Measurements from ENCODE around the gene CENPX. TPM values are rescaled to one million over a fixed set of nuclear protein-coding genes. Genes with fewer than 3 reads are reported as not detected.

The CENPX gene
- total RNA-seq, 1 experiment from 2014 or later = 180 TPM

DNA sequence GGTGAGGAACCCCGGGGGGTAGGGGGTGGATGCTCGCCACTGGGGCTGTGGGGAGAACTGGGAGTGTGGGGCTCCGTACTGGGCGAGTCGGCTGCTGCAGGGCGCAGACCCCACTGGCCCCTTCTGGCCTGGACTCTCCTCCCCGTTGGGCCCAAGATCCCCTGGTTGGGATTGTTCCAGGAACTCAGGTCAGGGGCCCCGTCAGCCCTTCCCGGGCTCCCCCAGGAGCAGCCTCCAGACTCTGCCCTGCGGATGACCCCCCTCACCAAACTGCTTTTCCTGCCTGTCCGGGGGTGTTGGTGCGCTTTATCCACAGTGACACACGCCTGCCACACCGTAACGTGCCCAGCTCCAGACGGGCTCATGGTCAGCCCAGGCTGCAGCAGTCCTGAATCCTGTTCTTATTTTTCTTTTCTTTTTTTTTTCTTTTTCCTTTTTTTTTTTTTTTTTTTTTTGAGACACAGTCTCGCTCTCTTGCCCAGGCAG lies 21.1 kb downstream of the CENPX start:
- DNase-seq (ENCODE audit: low read depth in 1 of 2, low spot score in 2 of 2) = no peak
- H3K27ac ChIP-seq = no peak overlapping the region

DNA sequence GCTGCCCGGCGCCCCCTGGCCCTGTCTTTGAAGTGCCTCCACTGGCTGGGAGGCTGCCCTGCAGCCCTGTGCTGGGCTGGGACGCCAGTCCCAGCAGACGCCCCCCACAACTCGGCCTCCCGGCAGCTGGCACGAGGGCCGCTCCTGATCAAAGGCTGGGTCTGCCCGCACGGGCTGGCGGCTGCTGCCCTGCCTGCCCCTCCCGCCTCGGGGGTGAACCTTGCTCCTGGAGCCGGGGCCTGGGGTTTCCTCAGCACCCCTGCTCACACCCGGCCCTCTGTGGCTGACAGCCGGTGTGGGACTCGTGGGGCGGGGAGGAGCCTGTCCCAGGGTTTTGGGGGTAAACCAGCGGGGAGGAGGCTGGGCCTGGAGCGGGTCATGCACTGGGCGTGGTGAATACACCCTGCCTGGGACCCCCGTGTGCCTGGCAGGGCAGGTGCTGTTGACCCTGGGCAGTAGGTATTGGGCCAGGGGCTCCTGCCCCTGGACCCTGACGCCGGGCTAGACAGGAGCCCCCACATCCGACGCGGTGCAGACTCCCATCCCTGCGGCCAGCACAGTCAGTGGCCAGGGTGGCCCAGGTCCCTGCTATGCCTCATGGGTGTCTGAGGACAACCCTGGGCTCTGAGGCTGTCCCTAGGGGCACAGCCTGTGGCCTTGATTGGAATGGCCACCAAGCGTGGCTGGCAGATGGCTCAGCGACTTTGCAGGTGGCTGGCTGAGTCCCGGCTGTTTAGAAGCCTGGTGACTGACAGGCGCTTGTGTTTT lies 21.7 kb downstream of the CENPX start:
- H3K36me3 ChIP-seq = peaks cover 10% of the 10 kb centered on the region
- H3K27ac ChIP-seq = no peak overlapping the region
- no peaks in the 10 kb centered on the region; the same call in 1 of the 2 replicates for H3K27me3 ChIP-seq (replicated peaks)
- no peaks in the 10 kb centered on the region for H3K9me3 ChIP-seq (replicated peaks)
- H3K4me3 ChIP-seq = no peak overlapping the region
- no peak for DNase-seq (ENCODE audit: low read depth in 1 of 2, low spot score in 2 of 2)
- H3K4me1 ChIP-seq (replicated peaks) = peaks cover 37% of the 10 kb centered on the region

More for the DNA sequence above, 21.1 kb downstream of the CENPX start:
- H3K27me3 ChIP-seq (replicated peaks) = no peaks in the 10 kb centered on the region; the same call in 1 of the 2 replicates
- no peak overlapping the region for H3K4me3 ChIP-seq
- H3K4me1 ChIP-seq (replicated peaks) = peaks cover 43% of the 10 kb centered on the region
- H3K36me3 ChIP-seq = peaks cover 5% of the 10 kb centered on the region
- H3K9me3 ChIP-seq (replicated peaks) = no peaks in the 10 kb centered on the region

DNA sequence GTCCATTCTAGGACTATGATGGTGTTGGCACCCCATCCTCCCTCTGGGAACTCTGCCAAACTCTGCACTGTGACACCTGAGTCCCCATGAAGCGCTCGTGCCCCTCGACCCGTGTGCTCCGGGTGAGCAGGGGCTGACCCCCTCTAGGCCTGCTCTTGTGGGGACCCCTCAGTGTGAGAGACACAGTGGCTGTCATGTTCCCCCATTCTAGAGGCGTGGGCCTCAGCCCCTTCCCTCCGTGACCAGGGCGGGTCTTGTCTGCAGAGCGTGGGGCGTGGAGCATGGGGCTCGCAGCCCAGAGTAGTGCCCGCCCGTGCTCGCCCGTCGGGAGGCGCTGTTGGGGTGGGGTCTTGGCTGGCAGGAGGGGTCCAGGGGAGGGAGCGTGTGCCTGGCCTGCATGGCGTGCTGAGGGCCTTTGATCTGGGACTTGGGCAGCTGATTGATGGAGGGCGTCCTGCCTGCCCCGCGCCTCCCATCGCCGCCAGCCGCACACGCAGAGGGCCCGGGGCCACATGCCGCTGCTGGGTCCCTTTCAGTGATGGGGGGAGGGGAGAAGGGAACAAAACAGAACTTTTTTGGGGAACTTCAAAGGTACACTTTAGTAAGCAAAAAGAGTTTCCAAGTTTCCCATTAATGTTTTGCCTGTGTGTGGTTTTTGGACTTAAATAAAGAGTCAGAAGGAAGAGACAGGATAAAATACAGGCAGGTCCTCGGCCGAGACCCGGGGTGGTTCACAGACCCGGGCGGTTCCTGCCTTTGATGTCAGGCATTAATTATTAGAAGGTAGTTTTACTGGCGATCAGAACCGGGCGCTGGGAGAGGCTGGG lies 22.5 kb downstream of the CENPX start:
- no peaks in the 10 kb centered on the region; the same call in 1 of the 2 replicates for H3K27me3 ChIP-seq (replicated peaks)
- no peak for DNase-seq (ENCODE audit: low read depth in 1 of 2, low spot score in 2 of 2)
- peaks cover 17% of the 10 kb centered on the region for H3K36me3 ChIP-seq
- peaks cover 34% of the 10 kb centered on the region for H3K4me1 ChIP-seq (replicated peaks)
- H3K4me3 ChIP-seq = no peak overlapping the region
- no peak overlapping the region for H3K27ac ChIP-seq
- H3K9me3 ChIP-seq (replicated peaks) = no peaks in the 10 kb centered on the region

DNA sequence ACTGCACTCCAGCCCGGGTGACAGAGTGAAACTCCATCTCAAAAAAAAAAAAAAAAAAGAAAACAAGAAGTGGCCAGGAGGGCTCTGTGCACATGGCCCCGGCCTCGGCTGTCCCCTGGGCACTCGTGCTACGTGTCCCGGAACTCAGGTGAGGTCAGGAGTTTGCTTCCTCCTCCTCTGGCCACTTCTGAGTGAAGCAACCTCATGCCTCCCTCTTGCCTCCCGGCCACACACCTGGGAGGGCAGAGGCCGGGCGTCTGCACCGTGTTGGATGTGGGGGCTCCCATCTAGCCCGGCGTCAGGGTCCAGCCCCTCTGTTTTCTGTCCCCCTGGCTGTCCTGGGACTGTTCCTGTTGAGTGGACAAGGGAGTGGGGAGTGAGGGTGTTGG lies 23.1 kb downstream of the CENPX start:
- no peaks in the 10 kb centered on the region for H3K9me3 ChIP-seq (replicated peaks)
- DNase-seq (ENCODE audit: low read depth in 1 of 2, low spot score in 2 of 2) = no peak
- no peak overlapping the region for H3K27ac ChIP-seq

DNA sequence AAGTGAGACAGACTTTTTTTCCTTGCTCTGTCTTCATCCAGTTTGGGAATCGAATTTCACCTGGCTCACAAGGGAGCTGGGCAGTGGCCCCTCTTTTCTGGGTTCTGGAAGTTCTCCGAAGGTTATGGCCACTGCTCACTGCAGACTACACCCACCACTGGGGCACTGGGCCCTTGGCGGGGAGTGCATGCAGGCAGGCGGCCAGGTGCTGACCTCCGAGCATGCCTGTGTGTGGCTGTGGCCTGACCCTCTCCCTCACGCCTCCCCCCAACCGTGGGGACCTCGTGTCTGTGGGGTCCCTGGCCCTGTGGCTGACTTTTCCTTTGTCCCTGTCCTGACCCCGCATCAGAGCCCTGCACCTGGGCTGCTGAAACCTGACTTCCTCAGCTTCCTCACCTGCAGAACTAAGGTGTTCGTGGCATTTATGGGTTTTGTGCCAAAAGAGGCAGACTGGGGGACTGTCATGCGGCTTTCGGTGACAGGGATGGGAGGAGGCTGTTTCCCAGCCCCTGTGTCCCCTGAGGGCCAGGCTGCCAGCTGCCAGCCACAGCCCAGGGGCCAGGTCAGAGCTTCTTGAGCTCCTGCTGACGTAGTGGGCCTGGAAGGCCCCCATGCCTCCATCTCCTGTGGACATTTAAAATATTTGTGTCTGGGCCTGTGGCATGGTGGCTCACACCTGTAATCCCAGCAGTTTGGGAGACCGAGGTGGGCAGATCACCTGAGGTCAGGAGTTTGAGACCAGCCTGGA lies 23.8 kb downstream of the CENPX start:
- no peaks in the 10 kb centered on the region for H3K9me3 ChIP-seq (replicated peaks)
- H3K27ac ChIP-seq = no peak overlapping the region
- no peak for DNase-seq (ENCODE audit: low read depth in 1 of 2, low spot score in 2 of 2)
- peaks cover 17% of the 10 kb centered on the region for H3K36me3 ChIP-seq
- no peak overlapping the region for H3K4me3 ChIP-seq
- no peaks in the 10 kb centered on the region; the same call in 1 of the 2 replicates for H3K27me3 ChIP-seq (replicated peaks)
- peaks cover 32% of the 10 kb centered on the region for H3K4me1 ChIP-seq (replicated peaks)

More for the DNA sequence above, 23.1 kb downstream of the CENPX start:
- Histone ChIP-seq H3K4me3 (no peak overlapping the region), H3K4me1 (replicated peaks) (peaks cover 34% of the 10 kb centered on the region), H3K36me3 (peaks cover 17% of the 10 kb centered on the region), H3K27me3 (replicated peaks) (no peaks in the 10 kb centered on the region; the same call in 1 of the 2 replicates)

DNA sequence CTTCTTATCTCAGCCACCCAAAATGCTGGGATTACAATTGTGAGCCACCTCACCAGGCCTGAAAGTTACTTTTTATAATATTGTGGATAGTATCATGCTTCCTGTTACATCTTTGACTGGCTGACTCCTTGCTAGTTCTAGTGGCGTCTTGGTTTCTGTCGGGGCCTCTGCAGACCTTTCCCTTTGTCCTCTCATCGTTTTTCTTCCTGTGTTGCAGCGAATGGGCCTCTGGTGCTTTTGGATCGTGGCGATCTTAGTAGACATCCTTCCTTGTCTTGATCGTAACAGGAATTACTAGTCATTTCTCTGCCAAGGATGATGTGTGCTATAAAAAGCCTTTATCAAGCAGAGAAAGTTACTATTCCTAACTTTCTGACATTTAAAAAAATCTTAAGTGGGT lies 24.5 kb downstream of the CENPX start:
- H3K27me3 ChIP-seq (replicated peaks) = no peaks in the 10 kb centered on the region; the same call in 1 of the 2 replicates
- H3K36me3 ChIP-seq = peaks cover 23% of the 10 kb centered on the region
- H3K4me3 ChIP-seq = no peak overlapping the region
- H3K4me1 ChIP-seq (replicated peaks) = peaks cover 27% of the 10 kb centered on the region
- no peak overlapping the region for H3K27ac ChIP-seq
- DNase-seq (ENCODE audit: low read depth in 1 of 2, low spot score in 2 of 2) = no peak
- no peaks in the 10 kb centered on the region for H3K9me3 ChIP-seq (replicated peaks)

DNA sequence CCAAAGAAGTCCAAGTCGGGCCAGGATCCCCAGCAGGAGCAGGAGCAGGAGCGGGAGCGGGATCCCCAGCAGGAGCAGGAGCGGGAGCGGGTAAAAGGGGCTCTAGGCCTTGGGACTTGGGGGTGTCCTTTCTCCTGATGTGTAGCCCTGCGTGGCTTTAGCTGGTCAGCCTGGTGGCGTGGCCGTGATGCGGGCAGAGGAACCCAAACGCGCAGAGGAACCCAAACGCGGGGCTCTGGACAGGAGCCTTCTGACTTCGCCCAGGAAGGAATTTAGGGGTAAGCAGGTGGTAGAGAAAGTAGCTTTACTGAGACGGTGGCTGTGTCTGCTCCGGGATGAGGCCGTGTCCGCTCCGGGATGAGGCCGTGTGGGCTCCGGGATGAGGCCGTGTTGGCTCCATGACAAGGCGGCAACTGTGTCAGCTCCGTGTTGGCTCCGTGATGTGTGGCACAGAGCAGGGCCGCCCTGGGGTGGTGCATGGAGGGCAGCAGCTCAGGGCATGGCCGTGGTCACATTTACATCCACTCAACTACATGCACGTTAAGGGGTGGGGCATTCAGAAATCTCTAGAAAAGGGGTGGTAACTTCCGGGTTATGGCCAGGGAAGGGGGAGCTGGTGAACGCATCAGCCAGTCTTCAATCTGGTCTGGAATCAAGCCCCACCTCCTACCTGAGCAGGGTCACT lies 25.8 kb downstream of the CENPX start:
- Histone ChIP-seq H3K27me3 (replicated peaks) (no peaks in the 10 kb centered on the region; the same call in 1 of the 2 replicates), H3K4me1 (replicated peaks) (peaks cover 17% of the 10 kb centered on the region), H3K36me3 (peaks cover 23% of the 10 kb centered on the region), H3K4me3 (no peak overlapping the region), H3K9me3 (replicated peaks) (no peaks in the 10 kb centered on the region), H3K27ac (no peak overlapping the region)
- DNase-seq (ENCODE audit: low read depth in 1 of 2, low spot score in 2 of 2) = no peak

DNA sequence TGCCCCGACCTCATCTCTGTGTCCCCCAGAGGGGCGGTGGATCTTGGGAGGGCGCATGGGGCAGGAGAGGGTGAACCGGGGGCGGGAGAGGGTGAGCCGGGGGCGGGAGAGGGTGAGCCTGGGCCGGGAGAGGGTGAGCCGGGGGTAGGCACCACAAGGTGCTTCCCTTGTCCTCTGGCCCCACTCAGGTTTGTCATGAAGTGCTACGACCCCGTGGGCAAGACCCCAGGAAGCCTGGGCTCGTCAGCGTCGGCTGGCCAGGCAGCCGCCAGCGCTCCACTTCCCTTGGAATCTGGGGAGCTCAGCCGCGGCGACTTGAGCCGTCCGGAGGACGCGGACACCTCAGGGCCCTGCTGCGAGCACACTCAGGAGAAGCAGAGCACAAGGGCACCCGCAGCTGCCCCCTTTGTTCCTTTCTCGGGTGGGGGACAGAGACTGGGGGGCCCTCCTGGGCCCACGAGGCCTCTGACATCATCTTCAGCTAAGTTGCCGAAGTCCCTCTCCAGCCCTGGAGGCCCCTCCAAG lies 26.4 kb downstream of the CENPX start:
- Histone ChIP-seq H3K27ac (no peak overlapping the region), H3K9me3 (replicated peaks) (no peaks in the 10 kb centered on the region), H3K27me3 (replicated peaks) (no peaks in the 10 kb centered on the region; the same call in 1 of the 2 replicates), H3K4me3 (no peak overlapping the region), H3K4me1 (replicated peaks) (peaks cover 17% of the 10 kb centered on the region), H3K36me3 (peaks cover 29% of the 10 kb centered on the region)
- no peak for DNase-seq (ENCODE audit: low read depth in 1 of 2, low spot score in 2 of 2)

DNA sequence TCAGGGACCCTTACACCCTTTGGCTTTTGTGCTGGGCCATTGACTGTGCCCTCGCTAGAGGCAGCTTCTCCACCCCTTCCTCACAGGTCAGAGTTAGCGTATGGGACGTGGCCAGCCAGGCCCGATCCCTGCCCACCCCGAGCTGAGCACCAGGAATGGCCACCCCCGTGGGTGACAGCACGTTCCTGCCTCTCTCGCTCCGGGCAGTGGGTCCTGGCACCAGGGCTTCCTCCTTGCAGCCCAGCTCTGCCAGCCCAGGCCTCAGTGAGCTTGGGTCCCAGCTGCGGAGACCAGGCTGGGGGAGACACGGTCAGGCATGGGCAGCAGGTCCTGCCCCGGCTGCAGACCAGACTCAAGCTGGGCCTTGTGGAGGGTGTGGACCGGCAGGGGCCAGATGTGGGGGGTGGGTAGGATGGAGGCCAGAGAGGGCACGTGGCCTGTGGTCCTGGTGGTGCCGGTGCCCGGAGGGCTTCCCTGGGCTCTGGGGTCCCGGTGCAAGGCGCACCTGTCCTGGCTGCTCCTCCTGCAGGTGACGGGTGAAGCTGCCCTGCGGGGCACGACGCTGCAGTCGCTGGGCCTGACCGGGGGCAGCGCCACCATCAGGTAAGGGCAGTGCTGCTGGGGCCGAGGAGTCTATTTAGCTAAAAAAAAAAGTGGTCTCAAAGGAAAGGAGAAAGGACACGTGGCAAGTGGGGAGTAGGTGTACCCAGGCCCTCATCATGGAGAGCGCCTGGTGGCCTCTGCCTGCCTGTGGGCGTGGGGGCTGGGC lies 27.0 kb downstream of the CENPX start:
- Histone ChIP-seq H3K27ac (no peak overlapping the region), H3K27me3 (replicated peaks) (no peaks in the 10 kb centered on the region; the same call in 1 of the 2 replicates), H3K4me1 (replicated peaks) (peaks cover 17% of the 10 kb centered on the region)

DNA sequence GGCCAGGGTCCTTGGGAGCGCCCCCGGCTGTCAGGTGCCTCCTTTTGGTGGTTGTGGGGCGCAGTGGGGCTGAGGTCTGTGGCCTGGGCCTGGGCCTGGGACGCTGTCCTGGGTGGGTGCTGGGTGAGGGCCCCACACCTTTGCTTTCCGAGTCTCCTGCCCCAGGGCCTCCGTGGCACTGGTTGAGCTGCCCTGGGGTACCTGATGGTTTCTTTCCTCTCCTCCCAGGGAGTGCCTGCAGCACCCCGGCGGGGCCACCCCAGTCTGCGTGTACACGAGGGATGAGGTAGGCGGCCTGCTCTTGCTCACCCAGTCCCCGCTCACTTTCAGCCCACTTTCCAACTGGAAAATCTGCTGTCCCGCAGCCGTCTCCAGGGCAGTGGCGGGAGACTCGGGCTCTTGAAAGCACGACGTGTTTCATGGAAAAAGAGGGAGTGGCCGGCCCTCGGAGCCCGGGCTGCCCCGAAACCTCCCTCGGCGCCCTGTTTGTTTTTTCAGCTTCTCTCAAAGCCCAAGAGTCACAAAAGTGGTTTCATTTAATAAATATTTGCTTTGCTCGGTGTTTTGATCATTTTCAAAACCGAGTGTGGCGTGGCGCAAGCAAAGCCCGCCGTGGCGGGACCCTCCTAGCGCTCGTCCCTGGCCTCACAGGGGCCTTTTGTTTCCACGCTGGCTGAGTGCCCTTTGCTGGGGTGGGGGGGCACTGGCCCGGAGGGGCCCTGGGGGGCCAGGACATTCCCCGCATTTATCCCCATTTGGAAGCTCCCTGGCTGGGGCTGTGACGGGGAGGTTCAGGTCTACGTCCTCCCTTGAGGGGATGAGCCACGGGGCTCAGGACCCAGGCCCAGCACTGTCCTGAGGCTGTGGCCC lies 27.9 kb downstream of the CENPX start:
- peaks cover 5% of the 10 kb centered on the region; the same call in 1 of the 2 replicates for H3K9me3 ChIP-seq (replicated peaks)
- H3K4me3 ChIP-seq = no peak overlapping the region
- no peaks in the 10 kb centered on the region; the same call in 1 of the 2 replicates for H3K27me3 ChIP-seq (replicated peaks)
- peaks cover 17% of the 10 kb centered on the region for H3K4me1 ChIP-seq (replicated peaks)
- H3K27ac ChIP-seq = no peak overlapping the region
- DNase-seq (ENCODE audit: low read depth in 1 of 2, low spot score in 2 of 2) = peak; percentile 79 to 89
- peaks cover 41% of the 10 kb centered on the region for H3K36me3 ChIP-seq

More for the DNA sequence above, 27.0 kb downstream of the CENPX start:
- H3K4me3 ChIP-seq = no peak overlapping the region
- peaks cover 35% of the 10 kb centered on the region for H3K36me3 ChIP-seq
- H3K9me3 ChIP-seq (replicated peaks) = peaks cover 4% of the 10 kb centered on the region; the same call in 1 of the 2 replicates
- no peak for DNase-seq (ENCODE audit: low read depth in 1 of 2, low spot score in 2 of 2)

DNA sequence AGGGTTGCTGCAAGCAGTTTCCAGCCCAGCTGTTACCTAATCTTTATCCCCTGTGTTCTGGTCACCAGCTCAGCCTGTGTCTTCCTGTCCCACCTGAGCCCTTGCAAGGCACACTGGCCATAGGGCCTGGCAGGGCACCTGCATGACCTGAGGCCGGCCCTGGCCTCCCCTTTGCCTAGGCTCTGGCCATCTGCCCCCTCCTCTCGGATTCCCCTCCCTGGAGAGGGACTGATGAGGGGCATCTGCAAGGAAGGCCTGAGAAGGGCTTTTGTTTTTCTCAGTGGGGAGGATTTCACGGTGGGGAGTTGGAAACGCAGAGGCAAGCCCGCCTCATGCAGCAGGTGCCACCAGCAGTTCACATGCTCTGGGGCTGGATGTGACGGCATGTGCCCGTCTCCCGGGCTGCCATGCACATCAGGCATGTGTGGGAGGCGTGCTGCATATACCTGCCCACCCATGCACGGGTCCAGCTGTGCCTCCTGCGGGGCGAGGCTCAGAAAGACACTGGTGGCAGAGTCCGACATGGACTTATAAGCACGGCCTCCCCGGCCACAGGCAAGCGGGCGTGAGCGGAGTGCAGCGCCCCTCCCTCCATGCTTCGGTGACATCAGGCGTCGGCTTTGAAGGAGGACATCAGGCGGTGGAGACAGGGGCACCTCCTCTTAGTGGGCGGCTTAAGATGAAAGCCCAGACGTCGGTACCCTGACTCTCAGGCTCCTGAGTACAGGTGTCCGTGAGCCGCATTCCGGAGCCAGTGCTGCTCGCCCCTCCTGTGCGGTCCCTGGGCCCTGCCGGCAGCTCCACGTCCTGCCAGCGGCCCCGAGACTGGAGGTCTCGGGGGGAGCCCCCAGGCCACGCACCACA lies 28.7 kb downstream of the CENPX start:
- H3K9me3 ChIP-seq (replicated peaks) = peaks cover 5% of the 10 kb centered on the region; the same call in 1 of the 2 replicates
- DNase-seq (ENCODE audit: low read depth in 1 of 2, low spot score in 2 of 2) = no peak
- H3K4me1 ChIP-seq (replicated peaks) = peaks cover 17% of the 10 kb centered on the region
- no peak overlapping the region for H3K4me3 ChIP-seq
- peaks cover 47% of the 10 kb centered on the region for H3K36me3 ChIP-seq
- no peak overlapping the region for H3K27ac ChIP-seq
- H3K27me3 ChIP-seq (replicated peaks) = no peaks in the 10 kb centered on the region; the same call in 1 of the 2 replicates
